SKM-1 treated with dmso at 0.1 percent for 144 hours (cell line): ENCODE results near the gene MICAL2.
A peak's percentile ranks its signal among the peaks of the same experiment; 100 is the strongest.

Experiments
- DNase-seq: peaks from one replicate; lab custom pipeline; 2025; ENCODE audit not compliant: unreplicated experiment; lab: John Stamatoyannopoulos, UW

Gene MICAL2, protein sequence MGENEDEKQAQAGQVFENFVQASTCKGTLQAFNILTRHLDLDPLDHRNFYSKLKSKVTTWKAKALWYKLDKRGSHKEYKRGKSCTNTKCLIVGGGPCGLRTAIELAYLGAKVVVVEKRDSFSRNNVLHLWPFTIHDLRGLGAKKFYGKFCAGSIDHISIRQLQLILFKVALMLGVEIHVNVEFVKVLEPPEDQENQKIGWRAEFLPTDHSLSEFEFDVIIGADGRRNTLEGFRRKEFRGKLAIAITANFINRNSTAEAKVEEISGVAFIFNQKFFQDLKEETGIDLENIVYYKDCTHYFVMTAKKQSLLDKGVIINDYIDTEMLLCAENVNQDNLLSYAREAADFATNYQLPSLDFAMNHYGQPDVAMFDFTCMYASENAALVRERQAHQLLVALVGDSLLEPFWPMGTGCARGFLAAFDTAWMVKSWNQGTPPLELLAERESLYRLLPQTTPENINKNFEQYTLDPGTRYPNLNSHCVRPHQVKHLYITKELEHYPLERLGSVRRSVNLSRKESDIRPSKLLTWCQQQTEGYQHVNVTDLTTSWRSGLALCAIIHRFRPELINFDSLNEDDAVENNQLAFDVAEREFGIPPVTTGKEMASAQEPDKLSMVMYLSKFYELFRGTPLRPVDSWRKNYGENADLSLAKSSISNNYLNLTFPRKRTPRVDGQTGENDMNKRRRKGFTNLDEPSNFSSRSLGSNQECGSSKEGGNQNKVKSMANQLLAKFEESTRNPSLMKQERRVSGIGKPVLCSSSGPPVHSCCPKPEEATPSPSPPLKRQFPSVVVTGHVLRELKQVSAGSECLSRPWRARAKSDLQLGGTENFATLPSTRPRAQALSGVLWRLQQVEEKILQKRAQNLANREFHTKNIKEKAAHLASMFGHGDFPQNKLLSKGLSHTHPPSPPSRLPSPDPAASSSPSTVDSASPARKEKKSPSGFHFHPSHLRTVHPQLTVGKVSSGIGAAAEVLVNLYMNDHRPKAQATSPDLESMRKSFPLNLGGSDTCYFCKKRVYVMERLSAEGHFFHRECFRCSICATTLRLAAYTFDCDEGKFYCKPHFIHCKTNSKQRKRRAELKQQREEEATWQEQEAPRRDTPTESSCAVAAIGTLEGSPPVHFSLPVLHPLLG

DNA sequence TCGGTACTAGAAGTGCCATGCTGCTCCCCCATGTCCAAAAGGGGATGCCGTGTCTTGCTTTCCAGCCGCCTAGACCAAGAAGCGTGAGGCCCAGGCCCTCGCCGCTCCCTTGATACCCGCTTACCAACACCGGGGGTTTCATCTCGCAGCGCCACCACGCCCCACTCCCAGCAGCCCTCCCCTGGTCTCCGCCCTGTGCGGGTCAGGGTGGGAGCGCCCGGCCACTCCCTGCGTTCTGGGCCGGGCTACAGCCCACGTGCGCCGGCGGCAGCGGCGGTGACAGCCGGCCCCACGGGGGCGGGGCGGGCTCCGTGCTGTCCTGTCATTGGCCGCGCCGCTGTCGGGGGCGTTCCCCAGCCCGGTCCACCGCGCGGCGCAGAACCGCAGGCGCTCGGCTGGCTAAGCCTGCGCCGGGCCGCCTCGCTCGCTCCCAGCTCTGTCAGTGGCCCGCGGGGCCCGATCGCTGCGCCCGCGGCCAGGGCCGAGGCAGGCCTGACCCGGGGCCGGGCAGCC, at the start of gene MICAL2:
TSS of gene MICAL2 (plus strand) at position 390 of the 513 bp plus-strand sequence. CDS start 51,566 bp downstream, outside the sequence.
- peak; percentile 77 for DNase-seq

DNA sequence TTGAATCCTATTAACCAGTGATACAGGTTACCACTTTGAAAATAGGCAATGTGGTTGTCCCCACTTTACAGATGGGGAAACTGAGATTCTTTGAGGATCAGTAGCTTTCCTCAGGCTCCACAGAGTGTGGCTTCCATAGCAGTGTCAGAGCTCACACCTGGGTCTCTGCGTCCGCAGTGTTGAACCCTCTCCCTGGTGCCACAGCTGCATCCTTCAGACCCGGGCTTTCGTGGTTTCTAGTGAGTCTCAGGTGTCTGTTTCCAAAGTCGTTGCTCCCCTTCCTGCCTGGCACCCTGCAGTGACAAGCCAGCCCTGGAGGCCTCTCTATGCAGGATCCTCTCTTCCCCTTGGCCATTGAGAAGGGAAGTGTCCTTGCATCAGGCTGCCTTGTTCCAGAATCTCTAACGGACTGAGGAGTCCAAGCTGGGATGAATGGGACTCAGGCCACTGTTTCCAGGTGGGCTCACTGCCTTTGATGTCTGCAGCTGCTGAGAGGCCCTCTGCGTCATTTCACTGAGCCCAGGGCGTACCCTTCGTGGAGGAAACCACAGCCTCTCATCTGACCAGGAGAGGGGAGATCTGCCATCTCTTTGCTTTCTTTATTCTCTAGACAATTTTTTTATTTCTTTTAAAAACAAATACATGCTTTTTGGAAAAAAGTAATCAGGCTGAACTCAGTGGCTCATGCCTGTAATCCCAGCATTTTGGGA, 48.4 kb upstream of the MICAL2 start:
- no peak for DNase-seq

DNA sequence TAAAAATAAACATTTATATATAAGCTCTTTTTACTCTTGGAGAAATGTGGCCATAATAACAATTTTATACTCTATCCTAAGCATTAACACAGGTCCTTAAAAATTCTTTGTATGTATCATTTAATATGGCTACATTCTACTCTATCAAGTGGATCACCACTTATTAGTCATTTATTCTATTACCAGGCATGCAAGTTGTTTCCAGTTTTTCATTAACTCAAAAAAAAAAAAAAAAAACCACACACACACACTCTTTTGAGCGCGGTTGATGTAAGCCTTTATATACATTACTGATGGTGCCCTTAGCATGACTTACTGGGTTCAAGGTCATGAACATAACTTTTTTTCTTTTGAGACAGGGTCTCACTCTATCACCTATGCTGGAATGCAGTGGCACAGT, 47.1 kb upstream of the MICAL2 start:
- no peak for DNase-seq

DNA sequence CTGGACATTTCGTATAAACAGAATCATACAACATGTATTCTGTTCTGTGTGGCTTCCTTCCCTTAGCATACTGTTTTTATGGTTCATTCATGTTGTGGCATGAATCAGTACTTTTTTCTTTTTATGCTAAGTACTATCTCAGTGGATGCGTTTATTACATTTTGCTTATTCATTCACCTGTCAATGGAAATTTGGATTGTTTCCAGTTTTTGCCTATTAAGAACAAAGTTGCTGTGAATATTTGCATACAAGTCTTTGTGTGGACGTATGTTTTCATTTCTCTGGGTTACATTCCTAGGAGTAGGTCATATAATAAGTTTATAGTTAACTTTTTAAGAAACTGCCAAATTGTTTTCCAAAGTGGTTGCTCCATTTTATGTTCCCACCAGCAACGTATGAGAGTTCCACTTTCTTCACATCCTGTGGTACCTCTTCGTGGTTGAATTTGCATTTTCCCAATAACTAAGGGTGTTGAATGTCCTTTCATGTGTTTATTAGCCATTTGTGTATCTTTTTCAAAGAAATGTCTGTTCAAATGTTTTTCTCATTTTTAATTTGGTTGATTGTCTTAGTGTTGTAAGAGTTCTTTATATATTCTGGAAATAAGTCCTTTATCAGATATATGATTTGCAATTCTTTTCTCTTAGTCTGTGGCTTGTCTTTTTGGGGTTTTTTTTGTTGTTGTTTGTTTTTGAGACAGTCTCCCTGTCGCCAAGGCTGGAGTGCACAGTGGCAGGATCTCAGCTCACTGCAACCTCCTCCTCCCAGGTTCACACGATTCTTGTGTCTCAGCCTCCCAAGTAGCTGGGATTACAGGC, 46.0 kb upstream of the MICAL2 start:
- DNase-seq, result no peak

DNA sequence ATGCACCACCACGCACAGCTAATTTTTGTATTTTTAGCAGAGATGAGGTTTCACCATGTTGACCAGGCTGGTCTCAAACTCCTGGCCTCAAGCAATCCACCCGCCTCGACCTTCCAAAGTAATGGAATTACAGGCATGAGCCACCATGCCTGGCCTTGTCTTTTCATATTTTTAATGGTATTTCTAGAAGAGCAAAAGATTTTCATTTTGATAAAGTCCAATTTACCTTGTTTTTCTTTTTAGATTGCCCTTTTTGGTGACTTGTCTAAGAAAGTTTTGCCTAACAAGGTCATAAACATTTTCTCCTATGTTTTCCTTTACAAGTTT, 45.5 kb upstream of the MICAL2 start:
- DNase-seq, result no peak

DNA sequence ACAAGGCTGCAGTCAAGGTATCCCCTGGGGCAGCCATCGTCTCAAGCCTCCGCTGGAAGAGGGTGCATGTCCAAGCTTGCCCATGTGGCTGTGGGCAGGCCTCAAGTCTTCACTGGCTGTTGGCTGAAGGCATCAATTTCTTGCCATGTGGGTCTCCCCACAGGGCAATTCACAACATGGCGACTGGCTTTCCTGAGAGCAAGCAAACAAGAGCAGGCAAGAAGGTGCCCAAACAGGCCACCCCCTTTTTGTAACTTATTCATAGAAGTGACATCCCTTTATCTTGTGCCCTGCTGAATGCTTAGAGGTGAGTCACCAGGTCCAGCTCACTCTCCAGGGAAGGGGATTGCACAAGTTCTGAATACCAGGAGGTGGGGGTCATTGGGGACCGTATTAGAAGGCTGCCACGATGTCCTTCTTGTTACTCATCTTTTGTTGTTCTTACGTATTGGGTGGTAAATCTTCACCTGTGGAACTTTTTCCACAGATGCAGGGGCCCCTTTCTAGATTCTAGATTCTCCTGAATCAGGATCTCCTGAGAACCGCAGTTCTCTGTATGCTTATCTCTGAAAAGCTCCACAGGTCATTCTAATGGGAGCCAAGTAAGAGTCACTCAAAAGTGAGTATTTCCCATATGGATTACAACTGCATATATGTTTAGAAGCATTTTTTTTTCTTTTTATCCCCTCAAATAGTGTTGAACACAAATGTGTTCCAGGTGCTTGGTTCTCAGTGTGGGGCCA, 44.2 kb upstream of the MICAL2 start:
- no peak for DNase-seq

DNA sequence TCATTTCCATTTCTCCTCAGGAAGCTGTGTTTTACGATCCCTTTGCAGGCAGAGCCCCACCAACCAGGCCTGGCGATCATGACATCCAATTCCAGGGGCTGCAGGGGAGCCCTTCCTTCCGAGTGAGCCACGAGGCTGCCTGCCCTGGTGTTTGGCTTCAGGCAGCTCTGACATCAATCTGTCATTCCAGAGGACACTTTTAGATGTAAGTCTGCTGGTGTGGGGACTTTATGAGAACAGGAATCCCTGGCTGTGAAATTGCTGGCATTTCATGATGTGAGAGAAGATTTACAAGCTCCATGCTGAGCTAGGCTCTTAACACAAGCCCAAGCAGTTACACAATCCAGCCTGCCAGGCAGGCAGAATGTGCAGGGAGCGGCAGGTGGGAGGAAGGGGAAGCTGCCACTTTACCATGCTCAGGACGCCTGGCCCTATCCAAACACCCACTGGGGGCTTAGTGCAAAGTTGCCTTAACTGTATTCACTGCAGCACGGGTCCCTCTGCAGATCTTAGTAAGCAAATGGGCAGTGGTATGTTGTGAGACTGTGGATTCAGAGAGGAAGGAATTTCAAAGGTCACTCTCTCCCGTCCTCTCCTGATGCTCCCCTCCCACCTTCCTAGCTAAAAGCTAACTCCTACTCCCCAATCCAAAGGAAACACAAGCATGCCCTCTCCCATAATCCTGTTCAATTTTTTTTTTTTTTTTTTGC, 43.4 kb upstream of the MICAL2 start:
- peak; percentile 25 for DNase-seq

DNA sequence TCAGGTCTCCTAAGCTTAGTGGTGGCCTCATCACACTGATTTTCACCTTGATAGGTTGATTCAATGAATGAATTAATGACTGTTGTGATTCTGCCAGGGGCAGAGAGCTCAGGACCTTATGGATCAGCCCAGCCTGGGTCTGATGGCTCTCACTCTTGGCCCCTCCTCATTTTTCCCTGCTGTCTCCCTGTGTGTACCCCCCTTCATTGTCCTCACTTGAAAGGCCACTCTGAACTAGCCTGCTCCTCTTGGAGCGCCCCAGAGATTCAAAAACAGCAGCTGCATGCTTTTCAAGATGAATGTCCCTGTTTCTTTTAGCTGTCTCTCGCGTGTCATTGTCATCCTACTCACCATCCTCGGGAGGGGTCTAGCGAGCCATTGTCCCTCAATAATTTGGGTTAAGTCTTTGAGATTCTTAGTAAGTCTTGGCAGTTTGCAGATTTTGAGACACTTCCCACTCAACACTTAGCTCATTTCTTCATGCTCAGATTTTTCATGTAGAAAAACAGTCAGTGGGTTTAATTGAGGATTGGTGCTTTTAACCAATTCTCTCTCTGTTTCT, 42.5 kb upstream of the MICAL2 start:
- no peak for DNase-seq

DNA sequence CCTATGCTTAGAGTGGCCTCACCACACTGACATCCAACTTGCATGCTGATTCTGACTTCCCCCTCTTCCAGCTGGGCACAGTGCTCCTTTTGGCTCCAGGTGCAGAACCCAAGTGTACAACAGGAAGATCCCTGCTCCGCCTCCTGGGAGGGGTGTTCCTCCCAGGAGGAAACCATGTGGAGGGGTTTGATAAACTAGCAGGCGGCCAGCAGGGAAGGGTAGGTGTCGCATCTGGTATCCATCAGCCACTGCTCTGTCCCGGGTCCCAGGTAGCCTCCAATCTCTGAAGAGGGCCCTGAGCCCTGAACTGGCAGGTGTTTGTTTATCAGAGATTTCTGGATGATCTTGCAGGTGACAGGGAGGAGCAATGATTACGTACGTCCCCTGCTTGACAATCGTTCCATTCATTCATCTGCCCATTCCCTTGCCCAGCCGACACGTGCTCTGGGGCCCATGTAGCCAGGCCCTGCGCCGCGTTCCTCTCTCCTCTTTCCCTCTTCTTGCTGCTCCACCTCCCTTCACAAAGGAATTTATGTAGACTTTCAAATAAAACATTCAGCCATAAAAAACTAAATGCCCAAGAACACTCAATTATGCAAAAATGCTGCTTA, 41.2 kb upstream of the MICAL2 start:
- DNase-seq, result no peak

DNA sequence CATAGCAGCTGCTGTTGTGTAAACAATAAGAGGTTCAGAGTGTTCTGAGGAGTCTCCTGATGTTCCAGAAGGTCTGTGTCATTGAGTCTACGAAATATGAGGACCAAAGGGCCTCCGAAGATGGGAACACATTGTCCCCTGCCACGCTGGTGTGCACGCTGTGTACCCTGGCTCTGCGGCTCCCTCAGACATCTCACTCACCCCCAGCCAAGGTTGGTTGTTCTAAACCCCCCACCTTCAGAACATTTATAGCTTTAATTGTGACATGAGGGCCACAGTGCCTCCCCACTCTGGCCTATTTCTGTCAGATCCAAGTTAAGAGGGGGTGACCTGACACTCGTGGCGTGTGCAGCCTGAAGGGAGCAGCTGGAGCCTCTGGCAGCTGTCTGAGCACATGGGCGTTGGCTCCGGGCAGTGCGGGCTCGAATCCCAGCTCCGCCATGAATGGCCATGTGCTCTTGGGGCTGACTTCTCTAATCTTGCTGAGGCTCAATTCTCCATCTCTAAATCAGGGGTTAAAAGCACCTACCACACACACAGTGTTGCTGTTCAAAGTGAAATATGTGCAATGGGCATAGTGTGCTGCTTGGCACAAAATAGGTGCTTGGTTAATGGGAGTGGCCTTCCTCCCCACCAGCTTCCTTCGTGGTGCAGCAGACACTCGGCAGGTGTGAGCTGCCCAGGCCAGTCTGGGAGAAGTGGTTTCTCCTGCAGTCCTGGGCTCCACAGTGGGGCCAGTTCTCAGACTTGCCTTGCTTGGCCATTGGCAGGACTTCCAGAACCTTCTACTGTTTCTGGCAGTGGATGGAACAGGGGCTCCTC, 39.7 kb upstream of the MICAL2 start:
- no peak for DNase-seq

DNA sequence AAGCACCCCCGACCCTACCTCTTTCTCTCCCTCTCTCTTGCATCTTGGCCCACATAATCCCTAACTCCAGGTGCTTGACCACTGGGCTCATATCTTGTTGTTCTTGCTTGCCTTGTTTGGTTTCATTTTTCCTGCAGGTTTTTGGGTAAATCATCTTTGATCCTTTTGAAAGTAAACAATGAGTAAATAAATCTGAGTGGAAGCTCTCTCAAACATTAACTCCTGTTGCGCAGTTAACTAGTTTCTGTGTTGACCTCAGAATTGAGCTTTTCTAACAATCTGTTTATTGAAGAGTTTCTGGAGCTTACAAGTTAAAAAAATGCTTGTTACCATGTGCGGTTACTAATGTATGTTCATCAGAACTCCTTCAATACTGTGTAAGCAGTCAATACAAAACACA, 38.8 kb upstream of the MICAL2 start:
- no peak for DNase-seq

DNA sequence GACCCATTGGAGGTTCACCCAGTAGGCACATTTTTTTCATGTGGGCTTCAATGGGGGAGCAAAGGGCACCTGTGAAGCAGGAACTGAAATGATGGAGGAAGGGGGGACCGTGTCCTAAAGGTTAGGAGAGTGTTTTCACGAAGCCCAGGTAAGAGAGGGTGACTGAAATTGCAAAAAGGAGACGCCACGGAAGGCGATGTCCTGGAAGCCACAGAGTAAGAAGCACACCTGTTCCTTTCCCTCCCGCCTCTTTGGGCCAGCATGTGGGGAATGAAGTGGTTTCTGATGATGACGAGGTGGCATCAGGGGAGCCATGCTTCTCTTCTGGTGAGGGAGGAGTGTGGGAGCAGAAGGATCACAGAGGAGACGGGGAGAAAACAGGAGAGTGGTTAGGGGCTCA, 37.0 kb upstream of the MICAL2 start:
- no peak for DNase-seq

DNA sequence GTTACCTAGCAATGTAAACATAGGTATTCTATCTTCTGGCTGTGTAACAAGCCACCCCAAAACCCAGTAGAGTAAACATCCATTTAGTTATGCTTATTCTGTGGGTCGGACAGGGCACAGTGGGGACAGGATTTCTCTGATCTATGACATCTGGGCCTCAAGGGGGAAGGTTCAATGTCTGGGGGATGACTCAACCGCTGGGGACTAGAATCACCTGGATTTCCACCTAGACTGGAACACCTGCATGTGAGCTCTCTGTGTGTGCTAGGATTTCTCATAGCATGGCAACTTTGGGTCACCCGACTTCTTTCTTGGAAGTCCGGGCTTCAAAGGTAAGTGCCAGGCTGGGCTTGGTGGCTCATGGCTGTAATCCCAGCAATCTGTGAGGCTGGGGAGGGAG, 36.5 kb upstream of the MICAL2 start:
- no peak for DNase-seq

DNA sequence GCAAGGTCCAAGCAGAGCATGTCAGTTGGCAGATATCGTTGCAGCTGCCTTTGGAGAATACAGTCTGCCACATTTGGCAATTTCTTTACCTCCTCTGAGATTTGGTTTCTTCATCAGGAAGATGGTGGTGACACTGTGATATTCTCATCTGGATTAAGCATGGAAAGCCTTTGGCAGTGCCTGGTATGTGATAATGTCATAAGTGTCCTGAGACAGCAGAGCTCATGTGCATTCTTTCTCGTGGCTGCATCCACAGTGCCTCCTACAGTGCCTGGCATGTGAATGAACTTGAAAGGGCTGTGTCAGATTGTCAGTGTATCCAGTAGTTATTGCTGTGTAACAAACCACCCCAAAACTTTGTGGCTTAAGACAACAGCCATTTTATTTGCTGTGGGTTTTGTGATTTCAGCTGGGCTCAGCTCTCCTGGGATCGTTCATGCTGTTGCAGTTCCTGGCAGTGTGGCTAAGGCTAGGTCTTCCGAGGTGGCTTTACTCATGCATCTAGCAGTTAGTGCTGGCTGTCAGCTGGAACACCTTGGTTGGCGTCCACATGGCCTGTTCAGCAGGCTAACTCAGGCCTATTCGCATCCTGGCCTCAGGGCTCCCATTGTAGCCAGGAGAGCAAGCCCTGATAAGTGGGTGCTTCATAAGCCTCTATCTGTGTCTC, 35.7 kb upstream of the MICAL2 start:
- no peak for DNase-seq

DNA sequence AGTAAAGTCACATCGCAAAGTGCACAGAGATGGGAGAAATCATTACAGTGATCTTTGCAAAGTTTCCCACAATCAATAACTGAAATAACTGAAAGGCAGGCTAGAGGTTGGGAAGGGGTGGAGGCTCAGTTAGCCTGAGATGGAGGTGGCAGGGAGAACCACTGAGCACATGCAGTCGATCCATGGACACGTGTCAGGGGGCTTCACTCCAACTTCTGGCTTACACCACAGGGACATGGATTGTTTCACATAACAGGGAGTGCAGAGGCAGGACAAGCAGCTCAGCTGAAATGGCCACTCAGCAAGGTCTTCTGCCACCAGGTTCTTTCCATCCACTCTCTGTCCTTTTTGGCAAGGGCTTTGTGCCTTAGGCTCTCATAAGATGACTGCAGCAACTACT, 35.1 kb upstream of the MICAL2 start:
- no peak for DNase-seq
